Nephron (organoid): ENCODE results near the gene POU3F1.

Experiments used
- H3K27ac Mint-ChIP-seq, 3 experiments: 2 replicates each; pipeline ENCODE4 v1.8.0; 2020; ENCODE audit warnings: mixed read lengths in 3 of 3, mild to moderate bottlenecking in 2 of 3, moderate library complexity in 1 of 3
- H3K27me3 Mint-ChIP-seq: 2 replicates; pipeline ENCODE4 v1.8.0; 2021; ENCODE audit warnings: low read depth, mild to moderate bottlenecking, moderate library complexity, mixed read lengths
- H3K36me3 Mint-ChIP-seq: 2 replicates; pipeline ENCODE4 v1.8.0; 2020; ENCODE audit warnings: low read depth, mixed read lengths
- H3K4me1 Mint-ChIP-seq: 2 replicates; pipeline ENCODE4 v1.8.0; 2020; ENCODE audit warnings: mixed read lengths
- H3K4me3 Mint-ChIP-seq, 3 experiments: 2 replicates each; pipeline ENCODE4 v1.8.0; 2020; ENCODE audit warnings: mild to moderate bottlenecking in 3 of 3, mixed read lengths in 3 of 3, moderate library complexity in 2 of 3
- H3K9me3 Mint-ChIP-seq: 2 replicates; pipeline ENCODE4 v1.8.0; 2020; ENCODE audit warnings: mixed read lengths
- TF ChIP-seq, protein P1 (sequence below), 3 experiments: fragments of 200-600 bp; sonication (generic); IDR thresholded peaks; one replicate each; pipeline ENCODE4 v1.5.0; 2021; ENCODE audit warnings: antibody characterized with exemption in 3 of 3; ENCODE audit not compliant: unreplicated experiment in 3 of 3

Gene POU3F1

DNA sequence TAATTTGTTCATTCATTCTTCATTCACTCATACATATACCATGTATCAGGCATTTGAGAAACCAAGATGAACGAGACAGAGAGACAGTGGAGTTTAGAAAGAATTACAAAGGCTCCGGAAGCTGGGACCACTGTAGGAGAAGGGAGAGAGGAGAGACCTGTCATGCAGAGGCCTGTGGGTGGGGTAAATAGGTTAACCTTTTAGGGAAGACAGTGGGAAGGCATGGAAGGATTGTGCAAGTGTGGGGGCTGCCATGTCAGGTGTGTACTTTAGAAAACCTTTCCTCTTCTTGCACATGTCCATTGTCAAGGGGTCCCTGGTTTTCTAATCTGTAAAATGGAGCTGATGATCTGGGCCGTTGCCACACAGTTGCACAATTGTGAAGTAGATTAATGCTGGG lies 44.2 kb upstream of the POU3F1 start:
- Mint-ChIP-seq H3K27me3 (peaks cover 4% of the 10 kb centered on the region), H3K9me3 (no peaks in the 10 kb centered on the region), H3K4me1 (peaks cover 28% of the 10 kb centered on the region), H3K36me3 (no peaks in the 10 kb centered on the region), H3K4me3 (no peak overlapping the region), H3K27ac (no peak overlapping the region)
- TF ChIP-seq, protein P1, sequence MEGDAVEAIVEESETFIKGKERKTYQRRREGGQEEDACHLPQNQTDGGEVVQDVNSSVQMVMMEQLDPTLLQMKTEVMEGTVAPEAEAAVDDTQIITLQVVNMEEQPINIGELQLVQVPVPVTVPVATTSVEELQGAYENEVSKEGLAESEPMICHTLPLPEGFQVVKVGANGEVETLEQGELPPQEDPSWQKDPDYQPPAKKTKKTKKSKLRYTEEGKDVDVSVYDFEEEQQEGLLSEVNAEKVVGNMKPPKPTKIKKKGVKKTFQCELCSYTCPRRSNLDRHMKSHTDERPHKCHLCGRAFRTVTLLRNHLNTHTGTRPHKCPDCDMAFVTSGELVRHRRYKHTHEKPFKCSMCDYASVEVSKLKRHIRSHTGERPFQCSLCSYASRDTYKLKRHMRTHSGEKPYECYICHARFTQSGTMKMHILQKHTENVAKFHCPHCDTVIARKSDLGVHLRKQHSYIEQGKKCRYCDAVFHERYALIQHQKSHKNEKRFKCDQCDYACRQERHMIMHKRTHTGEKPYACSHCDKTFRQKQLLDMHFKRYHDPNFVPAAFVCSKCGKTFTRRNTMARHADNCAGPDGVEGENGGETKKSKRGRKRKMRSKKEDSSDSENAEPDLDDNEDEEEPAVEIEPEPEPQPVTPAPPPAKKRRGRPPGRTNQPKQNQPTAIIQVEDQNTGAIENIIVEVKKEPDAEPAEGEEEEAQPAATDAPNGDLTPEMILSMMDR (IDR thresholded peaks at IDR 0.05; ENCODE audit: unreplicated experiment in 3 of 3): no peak

DNA sequence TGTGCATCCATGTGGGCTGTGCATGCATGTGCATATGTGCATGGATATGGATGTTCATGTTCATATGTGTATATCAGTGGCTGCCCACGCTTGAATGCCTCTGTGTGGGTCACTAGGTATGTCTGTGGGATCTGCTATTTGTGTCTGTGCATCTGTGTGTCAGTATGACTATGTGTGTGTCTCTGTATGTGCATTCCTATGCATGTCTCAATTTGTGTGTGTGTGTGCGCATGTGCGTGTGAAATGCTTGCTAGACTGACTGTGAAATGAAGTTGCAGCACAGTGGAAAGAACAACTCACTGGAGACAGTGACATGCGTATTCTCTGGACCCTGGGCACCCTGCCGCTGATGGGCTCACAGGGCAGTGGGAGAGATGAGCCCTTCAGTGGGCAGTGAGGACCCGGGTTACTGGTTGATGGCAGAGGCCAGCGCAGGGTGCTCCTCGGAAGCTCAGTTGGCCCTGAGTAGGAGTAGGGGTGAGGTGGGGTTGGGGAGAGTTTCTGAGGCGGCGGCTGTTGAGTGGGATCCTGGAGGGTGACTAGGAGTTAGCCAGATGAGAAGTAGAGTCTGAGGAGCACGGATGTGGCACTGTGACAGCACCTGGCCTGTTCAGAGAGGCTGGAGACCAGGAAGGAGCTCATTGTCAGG lies 43.2 kb upstream of the POU3F1 start:
- H3K36me3 Mint-ChIP-seq: no peaks in the 10 kb centered on the region
- peaks cover 23% of the 10 kb centered on the region for H3K4me1 Mint-ChIP-seq
- TF ChIP-seq, protein P1 (IDR thresholded peaks at IDR 0.05; ENCODE audit: unreplicated experiment in 3 of 3): no peak
- peaks cover 4% of the 10 kb centered on the region for H3K27me3 Mint-ChIP-seq
- no peaks in the 10 kb centered on the region for H3K9me3 Mint-ChIP-seq
- no peak overlapping the region for H3K4me3 Mint-ChIP-seq
- H3K27ac Mint-ChIP-seq: no peak overlapping the region

DNA sequence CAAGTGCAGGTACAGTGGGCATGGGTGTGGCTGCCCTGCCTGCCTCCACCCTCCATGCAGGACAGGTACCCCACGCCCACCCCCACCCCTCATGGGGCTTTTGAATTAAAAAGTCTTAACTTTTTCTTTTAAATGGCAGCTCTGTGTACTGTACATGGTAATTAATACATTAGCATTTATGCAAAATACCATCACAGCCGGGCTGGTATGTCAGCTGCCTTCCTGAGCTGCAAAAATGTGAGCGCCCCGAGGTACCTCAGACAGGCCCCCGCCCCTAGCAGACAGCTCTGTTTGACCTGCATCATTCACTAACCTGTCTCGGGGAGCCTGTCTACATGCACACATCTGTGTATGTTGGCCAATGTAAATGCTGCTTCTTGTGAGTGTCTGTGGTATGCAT lies 42.2 kb upstream of the POU3F1 start:
- Mint-ChIP-seq H3K4me1 (peaks cover 24% of the 10 kb centered on the region), H3K4me3 (no peak overlapping the region)

DNA sequence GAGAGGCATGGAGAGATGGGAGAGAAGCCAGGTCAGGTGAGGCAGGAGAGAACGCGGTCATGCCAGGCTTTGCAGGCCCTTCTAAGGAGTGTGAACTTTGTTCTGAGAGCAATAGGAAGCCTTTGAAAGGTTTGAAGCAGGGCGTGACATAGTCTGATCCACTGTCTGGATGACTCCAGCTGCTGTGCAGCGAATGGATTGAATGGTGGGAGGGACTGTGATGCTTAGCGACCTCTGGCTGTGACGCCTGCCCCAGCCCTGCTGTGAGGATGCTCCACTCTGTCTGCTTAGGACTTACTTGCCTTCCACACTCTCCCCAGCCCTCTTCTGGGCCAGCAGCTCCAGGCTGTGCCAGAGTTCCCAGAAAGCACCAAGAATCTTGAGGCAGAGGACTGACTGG lies 41.8 kb upstream of the POU3F1 start:
- Mint-ChIP-seq H3K9me3 (no peaks in the 10 kb centered on the region), H3K36me3 (no peaks in the 10 kb centered on the region), H3K27ac (no peak overlapping the region), H3K4me1 (peaks cover 24% of the 10 kb centered on the region), H3K4me3 (no peak overlapping the region), H3K27me3 (peaks cover 4% of the 10 kb centered on the region)
- TF ChIP-seq, protein P1 (IDR thresholded peaks at IDR 0.05; ENCODE audit: unreplicated experiment in 3 of 3): no peak

More for the DNA sequence above, 42.2 kb upstream of the POU3F1 start:
- peaks cover 4% of the 10 kb centered on the region for H3K27me3 Mint-ChIP-seq
- TF ChIP-seq, protein P1 (IDR thresholded peaks at IDR 0.05; ENCODE audit: unreplicated experiment in 3 of 3): no peak
- no peaks in the 10 kb centered on the region for H3K36me3 Mint-ChIP-seq
- H3K9me3 Mint-ChIP-seq: no peaks in the 10 kb centered on the region
- no peak overlapping the region for H3K27ac Mint-ChIP-seq

DNA sequence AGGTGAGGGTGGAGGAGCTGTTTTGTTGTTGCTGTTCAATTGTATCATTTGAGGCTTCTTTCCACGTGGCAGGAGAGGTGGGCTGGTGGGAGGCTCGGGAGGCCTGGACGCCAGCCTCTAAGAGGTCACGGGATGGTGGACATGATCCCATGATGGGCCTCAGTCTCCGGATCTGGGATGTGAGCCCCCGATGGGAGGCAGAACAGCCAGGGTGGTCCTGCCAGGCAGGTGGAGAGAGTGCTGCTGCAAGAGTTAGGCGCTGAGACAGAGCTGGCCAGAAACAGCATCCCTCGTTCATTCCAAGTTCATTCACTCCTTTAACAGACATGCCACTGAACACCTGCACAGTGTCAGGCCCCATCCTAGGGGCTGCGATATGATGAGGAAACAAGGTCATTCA lies 41.1 kb upstream of the POU3F1 start:
- H3K27me3 Mint-ChIP-seq: peaks cover 8% of the 10 kb centered on the region
- H3K9me3 Mint-ChIP-seq: no peaks in the 10 kb centered on the region
- H3K4me1 Mint-ChIP-seq: peaks cover 24% of the 10 kb centered on the region
- no peak overlapping the region for H3K27ac Mint-ChIP-seq
- no peaks in the 10 kb centered on the region for H3K36me3 Mint-ChIP-seq
- TF ChIP-seq, protein P1 (IDR thresholded peaks at IDR 0.05; ENCODE audit: unreplicated experiment in 3 of 3): no peak
- H3K4me3 Mint-ChIP-seq: no peak overlapping the region

DNA sequence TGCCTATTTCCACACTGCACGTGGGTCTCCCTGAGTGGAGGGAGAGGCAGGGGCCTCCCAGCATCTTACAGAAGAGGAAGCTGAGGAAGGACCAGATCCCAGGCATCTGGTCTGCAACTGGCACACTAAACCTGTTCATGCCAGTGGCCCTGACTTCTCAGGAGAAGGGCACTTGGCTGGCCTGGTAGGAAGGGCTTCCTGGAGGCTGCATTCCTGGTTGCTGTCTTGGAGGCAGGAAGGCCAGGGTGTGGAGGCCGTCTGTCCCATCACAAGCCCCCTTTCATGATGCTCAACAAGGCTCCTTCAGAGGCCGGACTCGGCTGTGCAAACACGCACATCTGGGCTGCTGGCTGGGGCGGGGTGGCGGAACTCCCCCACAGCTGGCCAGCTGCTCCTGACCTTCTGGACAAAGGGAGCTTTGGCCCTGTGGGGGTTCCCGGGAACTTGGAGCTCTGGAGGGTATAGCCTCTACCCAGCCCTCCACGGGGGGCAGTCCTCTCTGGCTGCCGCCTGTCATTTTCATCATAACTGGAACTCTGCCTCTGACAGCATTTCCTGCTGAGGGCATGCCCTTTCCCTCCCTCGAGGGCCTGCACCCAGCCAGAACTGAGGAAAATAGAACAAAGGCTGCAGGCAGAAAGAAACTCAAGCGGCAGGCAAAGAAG lies 39.2 kb upstream of the POU3F1 start:
- no peaks in the 10 kb centered on the region for H3K36me3 Mint-ChIP-seq
- H3K4me3 Mint-ChIP-seq: no peak overlapping the region
- TF ChIP-seq, protein P1 (IDR thresholded peaks at IDR 0.05; ENCODE audit: unreplicated experiment in 3 of 3): no peak
- H3K27me3 Mint-ChIP-seq: peaks cover 10% of the 10 kb centered on the region
- no peaks in the 10 kb centered on the region for H3K9me3 Mint-ChIP-seq
- H3K27ac Mint-ChIP-seq: no peak overlapping the region
- peaks cover 24% of the 10 kb centered on the region for H3K4me1 Mint-ChIP-seq
